ENCODE measurements around the gene SIPA1L3. TPM values are rescaled to one million over a fixed set of nuclear protein-coding genes. Genes with fewer than 3 reads are reported as not detected.

Gene SIPA1L3
- polyA plus RNA-seq, 1 of the 3 experiments (the other 2 are of a cell fraction): 11.6 TPM

GRCh38 chr19:37893845-37894575 is 13.0 kb upstream of the SIPA1L3 start:
- no peaks in the 10 kb centered on the region for H4K20me1 ChIP-seq (ENCODE audit: insufficient read depth)
- DNase-seq: no peak
- POLR2A ChIA-PET: no interaction called here
- 49% methylated on average over 10 of the region's 11 CpGs for WGBS (ENCODE audit: low lambda C conversion rate)
- H3K27me3 ChIP-seq (ENCODE audit: insufficient read depth): peaks cover 13% of the 10 kb centered on the region; the same call in 1 of the 2 replicates
- no peaks in the 10 kb centered on the region for H3F3A ChIP-seq (replicated peaks; ENCODE audit: insufficient read depth)
- no peak overlapping the region for H3K9ac ChIP-seq
- TF ChIP-seq ZBTB33 (IDR thresholded peaks at IDR 0.05; ENCODE audit: borderline replicate concordance, low read depth) (no peak), GABPA (IDR thresholded peaks at IDR 0.05; ENCODE audit: low read depth) (no peak), CTCF (IDR thresholded peaks at IDR 0.05) (no peak), MXI1 (IDR thresholded peaks at IDR 0.05; ENCODE audit: low read depth, low read length) (no peak), TCF12 (IDR thresholded peaks at IDR 0.05) (no peak), SMC3 (IDR thresholded peaks at IDR 0.05; ENCODE audit: low read depth, low read length) (no peak), YY1 (IDR thresholded peaks at IDR 0.05; ENCODE audit: low read depth) (no peak), USF2 (IDR thresholded peaks at IDR 0.05; ENCODE audit: borderline replicate concordance, low read depth, low read length) (no peak), MEF2A (IDR thresholded peaks at IDR 0.05; ENCODE audit: borderline replicate concordance, low read depth) (no peak), TEAD4 (IDR thresholded peaks at IDR 0.05; ENCODE audit: borderline replicate concordance, insufficient read depth) (no peak), USF1 (IDR thresholded peaks at IDR 0.05; ENCODE audit: borderline replicate concordance, low read depth) (no peak), PBX3 (IDR thresholded peaks at IDR 0.05) (no peak), MAX (IDR thresholded peaks at IDR 0.05; ENCODE audit: low read depth) (no peak), ELF1 (IDR thresholded peaks at IDR 0.05) (no peak)
- no peaks in the 10 kb centered on the region for H3K79me2 ChIP-seq (ENCODE audit: insufficient read depth)
- no peaks in the 10 kb centered on the region for H3K9me2 ChIP-seq
- no peak overlapping the region for H2AFZ ChIP-seq (ENCODE audit: low read depth)
- H3K4me3 ChIP-seq (ENCODE audit: low read depth in 2 of 2, low read length in 1 of 2): no peak overlapping the region
- H3K9me3 ChIP-seq: no peaks in the 10 kb centered on the region
- H3K4me1 ChIP-seq (ENCODE audit: control insufficient read depth in 1 of 2, insufficient read depth in 2 of 2, low read depth in 1 of 2, low read length in 1 of 2): no peaks in the 10 kb centered on the region
- no peak overlapping the region for H3K27ac ChIP-seq (ENCODE audit: low read depth in 2 of 2, low read length in 1 of 2)
- CTCF ChIA-PET: interaction anchor here (1.3 to 4.2 kb wide), 2 partner anchors 8 to 248 kb away, joined by 3 to 19 read pairs; no protein-coding TSS in a partner anchor
- no peak overlapping the region for H3K4me2 ChIP-seq
- no peaks in the 10 kb centered on the region for H3K36me3 ChIP-seq (replicated peaks in 1 of 2; ENCODE audit: control insufficient read depth in 1 of 2, insufficient read depth in 2 of 2, low read length in 1 of 2)

All from SK-N-SH (cell line).